Dedifferentiated amniotic fluid mesenchymal stem cell (primary cell): ENCODE data around the gene ORAI3.
"Not testable (repeated sequence)": the region's sequence is repeated elsewhere in the genome, so short reads cannot be mapped to it uniquely, and the experiment has no call there.

Experiments used
- DNase-seq: peaks from one replicate; pipeline ENCODE4 v3.0.0-alpha.2; 2016; ENCODE audit errors: extremely low spot score

The ORAI3 gene

DNA sequence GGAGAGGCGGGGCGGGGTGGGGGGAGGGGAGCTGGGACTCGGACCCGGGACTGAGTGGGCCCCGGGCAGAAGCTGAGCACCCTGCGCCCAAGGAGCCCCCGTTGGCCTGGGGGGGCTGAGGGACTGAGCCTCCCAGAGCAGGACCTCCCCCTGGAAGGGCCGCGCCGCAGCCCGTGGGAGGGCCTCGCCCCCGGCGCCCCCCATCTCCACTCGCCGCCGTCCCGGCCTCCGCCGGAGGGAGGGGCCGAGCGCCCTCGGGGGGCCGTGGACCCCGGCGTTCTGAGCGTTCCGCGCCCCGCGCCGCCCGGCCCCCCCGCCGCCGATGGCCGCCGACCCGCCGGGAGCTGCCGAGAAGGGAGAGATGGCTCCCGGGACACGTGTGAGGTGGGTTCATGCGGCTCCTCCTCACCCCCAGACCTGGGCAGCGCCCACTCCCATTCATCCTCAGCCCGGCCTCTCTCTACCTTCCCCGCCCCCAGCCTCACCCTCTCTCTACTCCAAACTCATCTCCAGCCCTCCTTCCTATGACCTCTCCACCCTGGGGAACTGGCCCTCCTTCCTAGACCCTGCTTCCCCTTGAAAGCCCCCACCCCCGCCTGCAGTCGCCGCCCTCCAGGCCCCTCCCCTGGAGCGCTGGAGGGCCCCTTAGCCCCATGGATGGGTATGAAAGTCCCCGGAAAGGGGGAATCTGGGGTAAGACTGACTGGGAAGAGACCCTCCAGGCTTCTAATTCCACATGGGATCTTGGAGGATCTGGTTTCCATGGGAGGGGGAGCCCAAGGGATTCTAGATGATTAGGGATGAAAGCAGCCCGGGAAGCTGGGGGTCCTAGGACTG, 24.6 kb upstream of the ORAI3 start:
- DNase-seq, result no peak

DNA sequence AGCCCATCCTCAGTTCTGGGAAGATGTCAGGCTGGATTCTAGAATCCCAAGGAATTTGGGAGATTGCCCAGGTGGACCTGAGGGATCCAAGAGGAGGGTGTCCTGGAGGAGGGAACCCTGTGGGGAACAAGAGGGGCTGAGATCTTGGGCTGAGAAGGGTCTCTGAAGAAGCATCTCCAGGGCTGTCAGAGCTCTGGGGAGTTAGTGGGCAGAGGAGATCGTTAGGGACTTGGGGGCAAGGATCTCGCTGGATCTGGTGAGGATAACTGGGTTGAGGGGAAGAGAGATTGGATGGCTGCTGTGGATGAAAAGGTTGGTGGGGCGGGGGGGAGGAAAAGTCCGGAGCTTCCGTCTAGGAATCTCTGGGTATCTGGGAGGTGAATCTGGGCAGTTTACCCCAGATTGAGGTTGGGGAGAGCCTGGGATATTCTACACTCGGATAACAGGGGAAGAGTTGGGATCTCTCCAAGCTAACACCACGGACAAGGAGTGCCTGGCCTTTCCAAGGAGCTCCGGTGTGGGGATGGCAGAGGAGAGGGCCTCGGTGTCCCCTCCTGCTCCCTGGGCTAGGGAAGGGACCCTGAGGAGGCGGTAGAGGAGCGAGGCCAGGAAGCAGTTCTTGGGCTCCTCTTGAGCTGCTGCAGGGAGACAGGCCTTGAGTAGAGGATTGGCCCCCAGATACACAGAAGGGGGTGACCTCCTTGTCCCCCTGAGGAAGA, 23.8 kb upstream of the ORAI3 start:
- DNase-seq, result no peak

DNA sequence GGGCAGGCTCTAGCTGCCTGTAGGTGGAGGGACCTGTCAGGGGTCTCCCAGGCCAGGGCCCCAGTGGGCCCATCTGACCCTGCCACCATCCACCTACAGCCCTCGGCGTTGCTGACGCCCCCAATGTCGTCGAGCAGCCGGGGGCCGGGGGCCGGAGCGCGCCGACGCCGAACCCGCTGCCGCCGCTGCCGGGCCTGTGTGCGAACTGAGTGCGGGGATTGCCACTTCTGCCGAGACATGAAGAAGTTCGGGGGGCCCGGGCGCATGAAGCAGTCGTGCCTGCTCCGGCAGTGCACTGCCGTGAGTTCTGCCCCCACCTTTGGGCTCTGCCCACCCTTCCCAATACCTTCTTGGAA, 23.3 kb upstream of the ORAI3 start:
- no peak for DNase-seq

DNA sequence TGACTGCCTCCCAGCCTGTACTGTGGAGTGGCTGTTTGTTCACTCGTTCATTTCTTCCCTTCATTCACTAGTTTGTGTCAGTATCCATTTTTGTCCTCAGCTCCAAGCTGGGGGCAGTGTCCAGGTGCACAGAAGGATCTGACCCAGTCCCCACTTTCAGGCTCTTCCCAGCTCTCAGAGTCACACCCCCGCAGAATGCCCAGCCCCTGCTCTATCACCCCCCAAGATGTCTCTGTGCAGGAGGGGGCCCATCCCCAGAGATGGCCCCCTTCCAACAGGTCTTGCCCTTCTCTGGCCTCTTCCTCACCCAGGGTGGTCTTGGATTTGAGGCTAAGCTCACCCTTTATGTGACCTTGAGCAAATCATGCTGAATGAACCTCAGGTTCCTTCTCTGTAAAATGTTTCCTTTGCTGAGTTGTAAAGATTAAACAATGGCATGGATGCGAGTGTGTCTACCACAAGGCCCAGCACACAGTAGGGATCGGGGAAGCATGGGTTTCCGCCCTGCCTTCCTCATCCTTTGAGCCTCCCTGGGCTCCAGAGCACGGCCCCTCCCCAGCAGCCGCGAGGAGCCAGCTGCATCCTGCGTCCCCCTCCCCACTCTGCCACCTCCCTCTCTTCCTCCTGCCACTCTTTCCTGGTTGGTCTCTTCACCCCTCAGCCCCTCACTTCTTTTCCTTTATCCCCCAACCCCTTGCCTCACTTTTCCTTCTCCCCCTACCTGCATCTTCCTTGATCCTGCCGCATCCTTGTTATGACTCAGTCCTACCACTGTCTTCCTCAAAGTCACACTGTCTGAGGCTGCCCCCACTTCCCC, 22.7 kb upstream of the ORAI3 start:
- DNase-seq, result no peak

DNA sequence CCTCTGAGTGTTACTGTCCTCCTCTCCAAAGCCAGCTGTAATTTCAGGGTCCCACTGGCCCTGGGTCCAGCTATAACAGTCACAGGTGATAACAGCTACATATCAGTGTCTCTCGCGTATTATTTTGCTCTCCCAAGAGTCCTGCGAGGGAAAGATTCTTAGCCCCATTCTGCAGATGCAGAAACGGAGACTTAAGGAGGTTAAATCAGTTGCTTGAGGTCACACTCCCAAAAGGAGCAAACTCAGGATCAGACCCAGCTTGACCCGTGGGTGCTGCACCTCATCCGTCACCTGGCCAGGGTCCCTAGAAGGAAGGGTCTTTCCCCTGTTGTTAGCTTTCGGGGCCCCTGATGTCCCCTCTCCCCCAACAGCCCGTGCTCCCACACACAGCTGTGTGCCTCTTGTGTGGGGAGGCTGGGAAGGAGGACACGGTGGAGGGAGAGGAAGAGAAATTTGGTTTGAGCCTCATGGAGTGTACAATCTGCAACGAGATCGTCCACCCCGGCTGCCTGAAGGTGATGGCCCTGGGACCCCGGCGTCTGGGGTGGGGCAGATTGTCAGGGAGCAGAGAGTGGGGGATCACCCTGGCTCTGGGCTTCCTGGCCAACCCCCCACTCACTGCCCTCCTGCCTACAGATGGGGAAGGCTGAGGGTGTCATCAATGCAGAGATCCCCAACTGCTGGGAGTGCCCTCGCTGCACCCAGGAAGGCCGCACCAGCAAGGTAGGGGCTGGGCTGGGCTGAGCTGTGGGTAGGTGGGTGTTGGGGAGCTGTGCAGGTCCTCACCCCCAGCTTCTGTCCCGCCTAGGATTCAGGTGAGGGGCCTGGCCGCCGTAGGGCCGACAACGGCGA, 21.7 kb upstream of the ORAI3 start:
- DNase-seq, result no peak

DNA sequence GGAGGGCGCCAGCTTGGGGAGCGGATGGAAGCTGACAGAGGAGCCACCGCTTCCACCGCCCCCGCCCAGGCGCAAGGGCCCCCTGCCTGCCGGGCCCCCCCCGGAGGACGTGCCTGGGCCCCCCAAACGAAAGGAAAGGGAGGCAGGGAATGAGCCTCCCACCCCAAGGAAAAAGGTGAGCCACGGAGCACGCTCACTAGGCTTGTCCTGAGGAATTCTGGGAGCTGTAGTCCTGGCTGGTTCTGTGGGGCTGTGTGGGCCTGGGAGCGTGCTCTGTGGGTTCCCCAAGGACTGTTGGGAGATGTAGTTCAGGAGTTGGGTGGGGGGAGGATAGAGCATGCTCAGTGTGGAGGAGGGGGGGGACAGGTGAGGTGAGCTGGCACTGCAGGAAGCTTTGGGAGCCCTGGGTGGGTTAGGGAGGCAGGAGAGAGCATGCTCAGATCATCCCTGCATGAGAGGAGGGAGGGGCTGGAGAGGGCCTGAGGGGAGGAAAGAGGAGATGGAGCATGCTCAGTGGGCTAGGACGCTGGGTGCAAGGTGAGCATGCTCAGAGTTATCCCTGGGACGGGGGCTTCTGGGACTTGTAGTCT, 21.0 kb upstream of the ORAI3 start:
- DNase-seq, result no peak

DNA sequence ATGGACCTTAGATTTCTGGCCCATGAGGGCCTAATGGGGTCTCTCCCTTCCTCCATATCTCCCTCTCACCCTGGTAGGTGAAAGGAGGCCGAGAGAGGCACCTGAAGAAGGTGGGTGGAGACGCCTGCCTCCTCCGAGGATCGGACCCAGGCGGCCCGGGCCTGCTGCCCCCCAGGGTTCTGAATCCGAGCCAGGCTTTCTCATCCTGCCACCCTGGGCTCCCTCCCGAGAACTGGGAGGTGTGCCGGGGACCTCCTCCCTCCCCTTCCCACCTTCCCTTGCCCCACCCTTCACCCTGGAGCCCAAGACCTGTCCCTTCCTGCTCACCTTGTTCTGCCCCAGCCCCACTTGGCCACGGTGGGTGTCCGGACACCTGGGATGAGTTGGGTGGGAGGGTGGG, 20.5 kb upstream of the ORAI3 start:
- DNase-seq, result no peak

DNA sequence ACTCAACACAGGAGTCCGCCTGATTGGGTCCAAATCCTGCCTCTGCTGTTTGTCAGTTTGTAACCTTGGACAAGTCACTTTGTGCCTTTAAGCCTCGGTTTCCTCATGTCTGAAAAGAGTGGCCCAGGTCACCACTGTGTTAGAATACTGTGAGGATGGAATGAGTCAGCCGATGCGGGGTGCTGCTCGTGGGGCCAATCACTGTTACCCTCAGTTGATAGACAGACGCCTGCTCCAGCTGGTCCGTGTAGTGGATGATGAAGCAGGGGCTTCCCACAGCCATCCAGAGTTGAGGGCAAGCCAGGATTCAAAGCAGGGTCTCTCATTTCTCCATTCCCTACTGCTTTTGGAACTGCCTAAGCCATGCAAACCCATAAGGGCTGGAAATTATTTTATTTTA, 19.7 kb upstream of the ORAI3 start:
- DNase-seq, result no peak

DNA sequence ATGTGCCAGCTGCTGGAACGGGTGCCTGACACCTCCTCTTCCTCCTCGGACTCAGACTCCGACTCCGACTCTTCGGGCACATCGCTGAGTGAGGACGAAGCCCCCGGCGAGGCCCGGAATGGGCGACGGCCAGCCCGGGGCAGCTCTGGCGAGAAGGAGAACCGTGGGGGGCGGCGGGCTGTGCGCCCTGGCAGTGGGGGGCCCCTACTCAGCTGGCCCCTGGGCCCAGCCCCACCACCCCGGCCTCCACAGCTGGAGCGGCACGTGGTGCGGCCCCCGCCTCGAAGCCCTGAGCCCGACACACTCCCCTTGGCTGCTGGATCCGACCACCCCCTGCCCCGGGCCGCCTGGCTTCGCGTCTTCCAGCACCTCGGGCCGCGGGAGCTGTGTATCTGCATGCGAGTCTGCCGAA, 18.7 kb upstream of the ORAI3 start:
- no peak for DNase-seq

DNA sequence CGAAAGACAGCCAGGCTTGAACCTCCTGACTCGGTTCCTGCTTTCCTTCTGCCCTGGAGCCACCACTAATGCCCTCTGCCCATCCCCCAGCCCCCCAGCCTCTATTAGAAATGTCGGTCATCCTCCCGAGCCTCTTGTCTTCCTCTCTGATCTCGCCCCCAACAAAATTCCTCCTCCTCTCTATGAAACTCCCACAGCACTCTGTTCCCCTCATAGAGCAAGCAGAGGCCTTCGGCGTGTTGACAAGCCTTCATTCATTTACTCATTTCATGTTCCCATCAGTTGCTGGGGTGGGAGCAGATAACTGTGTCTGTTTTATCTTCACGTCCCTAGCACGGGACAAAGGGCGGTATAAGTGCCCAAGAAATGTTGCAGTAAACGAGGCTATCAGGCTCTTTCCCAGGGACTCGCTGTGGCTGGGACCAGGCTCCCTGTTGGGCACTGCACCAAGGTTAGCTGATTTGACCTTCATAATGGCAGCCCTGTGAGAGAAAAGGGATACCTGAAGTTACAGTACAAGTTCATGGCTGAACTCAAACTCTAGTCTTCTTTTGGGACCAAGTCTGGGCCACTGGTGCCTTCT, 17.7 kb upstream of the ORAI3 start:
- no peak for DNase-seq

DNA sequence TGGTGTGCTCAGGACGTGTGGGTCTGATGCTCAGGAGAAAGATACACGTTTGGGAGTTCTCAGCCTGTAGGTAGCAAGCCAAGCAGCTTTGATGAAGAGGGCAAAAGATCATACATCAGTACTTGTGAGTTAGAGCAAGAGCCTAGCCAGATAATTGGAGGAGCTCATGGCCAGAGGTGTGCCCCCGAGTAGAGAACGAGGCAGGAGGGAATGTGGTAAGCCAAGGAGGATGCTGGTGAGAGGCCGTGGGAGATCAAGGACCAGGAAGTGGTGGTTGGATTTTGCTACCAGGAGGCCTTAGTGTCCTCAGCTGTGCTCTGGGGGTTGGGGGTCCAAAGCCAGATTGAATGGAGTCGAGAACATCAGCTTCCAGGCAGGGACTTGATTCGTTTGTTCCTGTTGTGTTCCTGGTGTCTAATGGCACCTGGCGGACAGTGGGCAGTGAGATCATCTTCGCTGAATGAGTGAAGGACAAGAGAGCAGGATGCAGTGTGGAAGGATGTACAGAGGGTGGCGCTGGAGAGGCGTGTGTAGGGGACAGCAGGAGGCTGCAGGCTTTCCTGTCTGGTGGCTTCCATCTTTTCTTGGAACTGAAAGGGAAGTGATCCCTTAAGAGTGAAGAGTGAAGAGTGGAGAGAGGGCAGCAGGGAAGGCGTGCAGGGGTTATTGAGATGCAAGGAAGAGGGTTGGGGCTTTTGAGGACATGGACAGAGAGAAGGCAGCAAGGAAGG, 13.9 kb upstream of the ORAI3 start:
- DNase-seq, result no peak

DNA sequence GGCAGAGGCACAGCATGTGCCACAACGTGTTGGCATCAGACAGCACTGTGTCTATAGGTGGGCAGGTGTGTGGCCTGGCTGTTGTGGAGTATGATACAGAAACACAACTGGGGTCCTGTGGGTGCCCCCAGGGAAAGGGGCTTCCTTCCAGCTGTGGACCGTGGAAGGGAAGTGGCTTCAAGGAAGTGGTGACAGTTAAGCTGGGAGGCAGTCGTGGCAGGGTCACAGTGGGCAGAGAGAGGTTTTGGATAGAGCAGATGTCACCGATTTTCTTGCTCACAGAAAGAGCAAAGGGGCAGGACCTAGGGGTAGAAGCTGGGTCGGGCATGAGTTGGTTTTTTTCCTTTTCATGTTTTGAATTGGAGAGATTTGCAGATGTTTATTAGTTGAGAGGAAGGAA, 11.2 kb upstream of the ORAI3 start:
- DNase-seq, result no peak

DNA sequence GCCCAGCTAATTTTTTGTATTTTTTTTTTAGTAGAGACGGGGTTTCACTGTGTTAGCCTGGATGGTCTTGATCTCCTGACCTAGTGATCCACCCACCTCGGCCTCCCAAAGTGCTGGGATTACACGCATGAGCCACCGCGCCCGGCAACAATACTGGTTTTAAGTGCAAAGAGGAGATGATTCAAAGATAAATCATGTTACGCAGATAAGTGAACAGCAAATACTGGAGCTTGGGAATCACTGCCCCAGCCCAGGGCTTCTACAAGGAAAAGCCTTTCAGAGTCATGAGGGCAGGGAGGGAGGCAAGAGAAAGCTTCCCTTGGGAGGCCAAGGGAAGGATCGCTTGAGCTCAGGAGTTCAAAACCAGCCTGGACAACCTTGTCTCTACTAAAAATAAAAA, 9.3 kb upstream of the ORAI3 start:
- DNase-seq, result not testable (repeated sequence)

DNA sequence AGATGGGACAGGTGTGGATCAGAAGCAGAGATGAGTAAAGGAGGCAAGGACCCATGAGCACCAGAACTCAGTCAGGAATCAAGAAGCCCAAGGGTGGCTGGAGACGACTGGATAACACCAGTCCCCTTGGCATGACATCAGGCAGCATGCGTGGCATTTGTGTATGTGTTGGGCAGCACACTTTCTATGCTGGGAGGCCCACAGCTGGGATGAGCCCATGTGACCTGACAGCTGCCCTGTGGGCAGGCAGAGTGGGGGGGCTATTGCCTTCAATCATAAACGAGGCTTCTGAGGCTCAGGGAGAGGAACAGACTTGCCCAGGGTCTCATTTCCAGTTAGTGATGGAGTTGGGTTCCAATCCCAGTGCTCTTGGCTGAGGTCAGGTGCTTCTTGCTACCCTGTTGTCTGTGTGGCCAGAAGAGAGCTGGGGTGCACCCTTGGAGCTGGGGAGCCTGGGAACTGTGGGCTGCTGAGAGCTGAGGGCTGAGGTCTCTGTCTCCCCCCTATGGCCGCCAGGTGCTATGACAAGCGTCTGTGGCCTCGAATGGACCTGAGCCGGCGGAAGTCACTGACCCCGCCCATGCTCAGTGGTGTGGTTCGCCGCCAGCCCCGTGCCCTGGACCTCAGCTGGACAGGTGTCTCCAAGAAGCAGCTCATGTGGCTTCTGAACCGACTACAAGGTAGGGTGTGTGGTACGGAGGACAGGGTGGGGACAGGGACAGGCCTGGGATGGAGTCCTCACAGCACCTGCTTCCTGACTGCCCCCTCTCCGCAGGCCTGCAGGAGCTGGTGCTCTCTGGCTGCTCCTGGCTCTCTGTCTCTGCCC, 7.1 kb upstream of the ORAI3 start:
- DNase-seq, result no peak

DNA sequence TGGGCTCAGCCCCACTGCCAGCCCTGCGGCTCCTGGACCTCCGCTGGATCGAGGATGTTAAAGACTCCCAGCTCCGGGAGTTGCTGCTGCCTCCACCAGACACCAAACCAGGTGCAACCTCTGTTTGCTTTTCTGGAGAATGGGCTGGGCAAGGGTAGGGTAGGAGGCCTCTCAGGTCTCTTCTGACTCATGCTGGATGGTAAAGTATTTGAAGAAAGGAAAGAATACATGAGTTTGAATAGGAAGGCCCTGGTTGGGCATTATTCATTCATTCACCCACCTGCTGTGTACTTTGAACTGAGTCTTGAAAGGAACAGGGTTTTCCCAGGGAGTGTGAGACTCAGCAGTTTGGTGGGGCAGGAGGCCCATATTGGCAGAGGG, 6.5 kb upstream of the ORAI3 start:
- no peak for DNase-seq

DNA sequence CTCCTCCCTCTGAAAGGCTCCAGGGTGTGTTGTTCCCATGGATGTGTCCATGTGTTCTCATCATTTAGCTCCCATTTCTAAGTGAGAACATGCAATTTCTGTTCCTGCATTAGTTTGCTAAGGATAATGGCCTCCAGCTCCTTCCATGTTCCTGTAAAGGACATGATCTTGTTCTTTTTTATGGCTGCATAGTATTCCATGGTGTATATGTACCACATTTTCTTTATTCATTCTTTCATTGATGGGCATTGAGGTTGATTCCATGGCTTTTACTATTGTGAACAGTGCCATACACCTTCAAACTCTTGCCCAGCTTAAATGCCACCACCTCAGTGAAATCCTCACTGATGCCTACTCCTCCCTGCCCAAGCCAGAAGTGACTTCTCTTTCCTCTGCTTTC, 4.5 kb upstream of the ORAI3 start:
- DNase-seq, result no peak

DNA sequence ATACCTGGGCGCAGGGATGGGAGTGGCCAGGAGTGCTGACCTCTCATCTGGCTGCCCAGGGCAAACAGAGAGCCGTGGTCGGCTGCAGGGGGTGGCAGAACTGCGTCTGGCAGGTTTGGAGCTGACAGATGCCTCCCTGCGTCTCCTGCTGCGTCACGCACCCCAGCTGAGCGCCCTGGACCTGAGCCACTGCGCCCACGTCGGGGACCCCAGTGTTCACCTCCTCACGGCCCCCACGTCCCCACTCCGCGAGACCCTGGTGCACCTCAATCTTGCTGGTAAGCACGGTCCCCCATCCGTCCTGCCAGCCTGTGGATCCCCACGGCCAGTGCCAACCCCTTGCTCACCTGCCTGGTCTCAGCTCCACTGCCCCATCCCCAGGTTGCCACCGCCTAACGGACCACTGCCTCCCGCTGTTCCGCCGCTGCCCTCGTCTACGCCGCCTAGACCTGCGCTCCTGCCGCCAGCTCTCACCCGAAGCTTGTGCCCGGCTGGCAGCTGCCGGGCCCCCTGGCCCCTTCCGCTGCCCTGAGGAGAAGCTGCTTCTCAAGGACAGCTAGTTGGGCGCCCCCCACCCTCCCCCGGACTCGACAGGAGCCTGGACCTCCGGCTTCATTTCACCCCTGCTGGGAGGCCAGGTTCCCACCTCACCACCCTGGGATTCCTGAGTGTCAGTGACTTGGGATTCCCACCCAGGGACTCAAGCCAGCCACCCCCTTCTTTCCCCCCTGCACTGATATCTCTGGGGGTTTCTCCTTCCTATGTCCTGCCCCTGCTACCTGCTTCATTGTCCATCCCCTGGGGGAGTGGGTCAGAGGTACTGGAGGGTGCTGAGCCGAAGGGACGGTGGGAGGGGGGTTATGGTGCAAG, 2.0 kb upstream of the ORAI3 start:
- no peak for DNase-seq

DNA sequence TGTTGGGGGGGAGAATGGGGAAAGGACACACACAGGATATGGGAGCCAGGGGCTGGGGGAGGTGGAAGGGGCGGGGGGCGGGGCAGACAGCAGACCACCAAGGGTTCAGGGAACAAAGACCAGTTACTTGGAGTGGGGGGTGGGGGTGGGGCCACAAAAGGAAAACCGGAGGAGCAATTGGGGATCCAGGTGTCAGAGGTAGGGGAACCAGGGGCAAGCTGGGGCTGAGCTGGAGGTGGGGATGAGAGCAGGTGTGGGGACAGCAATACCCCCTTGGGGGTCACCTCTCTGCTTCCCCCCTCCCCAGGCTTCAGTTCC, 1.4 kb upstream of the ORAI3 start:
- no peak for DNase-seq
